Uterus (tissue), 2 donors: Measurements from ENCODE around the gene APOM.
A peak's percentile ranks its signal among the peaks of the same experiment; 100 is the strongest.

Source experiments
- CTCF ChIP-seq, 4 experiments: fragments of 200-600 bp in 2 of 4; fragments of 450-650 bp in 2 of 4; sonication (generic) in 2 of 4; IDR thresholded peaks; one replicate each; pipeline ENCODE4 v1.5.1; 2016 to 2019; ENCODE audit warnings: antibody characterized with exemption in 4 of 4, mild to moderate bottlenecking in 2 of 4, moderate library complexity in 1 of 4
- POLR2A ChIP-seq, 2 donors: fragments of 450-650 bp; IDR thresholded peaks; one replicate each; pipeline ENCODE4 v1.6.1; 2016; ENCODE audit warnings: antibody characterized with exemption in 2 of 2, mild to moderate bottlenecking in 1 of 2, moderate library complexity in 1 of 2

GRCh38 chr6:31664790-31665500 lies 9.3 kb downstream of the APOM start, which contains the start of gene GPANK1:
- TF ChIP-seq POLR2A (IDR thresholded peaks at IDR 0.05) (peak; percentile 35 to 80), CTCF (IDR thresholded peaks at IDR 0.05) (no peak)
